Amygdala (tissue), 56 donors: Measurements from ENCODE around the gene EXOC3.
"Not testable (repeated sequence)": the region's sequence is repeated elsewhere in the genome, so short reads cannot be mapped to it uniquely, and the experiment has no call there.

Experiments used
- DNase-seq, 56 donors: peaks; one replicate each; lab custom pipeline; 2025; lab: John Stamatoyannopoulos, UW

EXOC3 gene

DNA sequence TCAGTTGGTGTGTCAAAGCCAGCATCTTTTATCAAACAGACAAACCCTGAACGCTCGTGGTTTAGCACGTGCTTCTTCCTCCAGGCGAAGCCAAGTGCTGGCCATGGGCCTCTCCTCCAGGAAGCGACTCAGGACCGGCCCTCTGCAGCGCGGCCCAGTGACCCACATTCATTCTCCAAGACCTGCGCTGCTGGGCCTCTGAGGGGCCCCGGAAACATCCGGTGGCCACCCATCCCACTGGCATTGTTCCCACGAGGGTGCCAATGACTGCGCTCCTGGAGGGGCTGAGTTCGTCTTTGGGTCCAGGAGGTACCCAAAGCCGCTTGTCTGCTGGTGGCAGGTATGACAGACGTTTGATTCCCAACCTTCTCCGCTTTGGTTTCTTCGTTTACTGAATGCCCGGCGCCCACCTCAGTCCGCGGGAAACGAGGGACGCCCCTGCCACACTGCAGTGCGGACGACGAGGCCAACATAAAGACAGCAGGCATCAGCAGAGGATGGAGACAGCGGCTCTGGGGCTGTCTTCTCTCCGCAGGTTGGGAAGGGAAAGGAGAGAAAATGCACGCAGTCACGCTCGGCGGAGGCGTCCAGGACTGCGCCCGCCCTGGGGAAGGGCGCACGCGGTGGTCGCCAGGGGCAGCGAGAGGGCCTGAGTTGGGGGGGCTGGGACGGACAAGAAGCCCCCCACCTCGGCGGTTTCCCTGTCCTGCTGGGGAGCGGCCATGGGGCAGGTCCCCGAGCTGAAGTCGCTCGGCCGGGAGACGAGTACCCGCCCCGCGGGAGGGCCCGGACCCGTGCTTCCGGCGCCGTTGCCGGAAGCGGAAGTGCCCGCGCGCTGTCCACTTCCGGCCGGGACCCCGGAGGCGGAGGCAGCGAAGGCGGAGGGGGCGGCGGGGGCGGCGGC is at the start of gene EXOC3:
Gene EXOC3, plus strand, starts transcription at position 842 of the 904 bp plus-strand sequence. CDS start 3,030 bp downstream, outside the sequence.
- peak in 51 of 56 donors; percentile 19 to 84 (median 59) for DNase-seq

DNA sequence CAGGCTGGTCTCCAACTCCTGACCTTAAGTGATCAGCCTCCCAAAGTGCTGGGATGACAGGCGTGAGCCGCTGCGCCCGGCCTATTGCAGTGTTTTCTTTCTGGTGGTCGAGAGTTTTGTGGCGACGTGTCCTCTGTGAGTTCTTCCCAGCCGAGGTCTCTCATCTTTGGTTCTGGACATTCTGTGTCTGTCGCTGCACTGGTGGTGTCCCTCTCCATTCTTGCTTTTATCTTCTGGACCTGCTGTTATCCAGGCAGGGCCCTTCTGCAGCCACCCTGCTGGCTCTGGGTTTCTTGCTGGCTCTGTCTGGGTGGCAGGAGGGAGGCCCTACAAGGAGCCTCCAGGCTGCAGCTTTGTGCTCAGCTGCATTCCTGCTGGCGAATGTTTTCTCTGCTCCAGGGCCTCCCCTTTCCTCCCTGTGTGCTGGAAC is 49.1 kb upstream of the EXOC3 start:
- no peak for DNase-seq

DNA sequence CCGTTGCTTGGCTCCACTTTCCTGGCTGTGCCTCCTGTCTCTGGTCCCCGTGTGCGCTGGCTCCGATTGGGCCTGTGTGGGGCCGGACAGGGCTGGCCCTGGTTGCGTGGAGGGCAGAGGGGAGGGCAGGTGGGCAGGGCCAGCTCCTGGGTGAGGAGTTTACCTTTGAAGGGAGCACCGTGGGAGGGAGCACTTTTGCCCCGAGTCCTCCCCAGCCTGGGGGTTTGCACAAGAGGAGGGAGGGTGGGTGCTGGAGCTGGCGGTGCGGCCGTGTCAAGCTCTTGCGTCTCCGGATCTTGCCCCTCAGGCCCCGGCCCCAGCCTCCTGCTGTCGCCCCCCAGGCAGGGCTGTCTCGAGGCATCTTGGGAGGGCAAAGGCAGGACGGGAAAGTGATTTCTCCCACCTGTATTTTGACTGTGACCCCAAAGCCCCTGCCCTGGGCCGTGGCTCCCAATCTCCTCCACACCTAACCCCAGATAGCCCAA is 48.3 kb upstream of the EXOC3 start:
- DNase-seq = no peak

DNA sequence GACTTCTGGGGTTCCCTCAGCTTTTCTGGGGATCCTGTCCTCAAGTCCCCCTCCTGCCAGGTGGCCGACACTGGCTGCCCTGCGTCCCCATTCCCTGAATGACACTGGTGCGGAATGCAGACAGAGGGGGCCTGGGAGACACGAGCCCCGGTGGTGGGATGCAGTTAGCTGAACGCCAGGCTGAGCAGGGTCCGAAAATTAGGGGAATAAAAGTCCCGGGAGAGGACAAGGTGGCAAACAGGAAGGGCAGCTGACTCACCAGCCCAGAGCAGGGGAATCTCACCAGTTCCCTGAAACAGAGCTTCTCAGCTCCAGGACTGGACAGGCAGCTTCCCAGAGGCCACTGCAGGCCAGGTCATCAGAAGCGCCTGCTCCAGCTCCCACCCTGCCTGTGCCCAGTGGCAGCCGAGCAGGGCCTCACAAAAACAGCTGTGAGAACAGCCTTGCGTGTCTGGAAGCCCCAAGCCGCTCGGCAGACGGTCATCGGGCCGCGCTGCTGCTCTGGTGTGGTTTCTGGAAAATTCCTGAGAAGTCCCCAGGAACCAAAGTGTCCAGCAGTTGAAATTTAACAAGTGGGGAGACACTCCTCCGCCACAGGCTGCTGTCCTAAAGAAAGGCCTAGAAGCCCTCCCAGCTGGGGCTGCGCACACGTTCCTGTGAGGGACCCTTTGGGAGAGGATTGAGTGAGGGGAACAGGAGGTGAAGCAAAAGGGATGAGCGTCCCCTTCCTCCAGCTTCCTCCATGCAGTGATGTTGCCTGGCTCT is 47.6 kb upstream of the EXOC3 start:
- DNase-seq = no peak

DNA sequence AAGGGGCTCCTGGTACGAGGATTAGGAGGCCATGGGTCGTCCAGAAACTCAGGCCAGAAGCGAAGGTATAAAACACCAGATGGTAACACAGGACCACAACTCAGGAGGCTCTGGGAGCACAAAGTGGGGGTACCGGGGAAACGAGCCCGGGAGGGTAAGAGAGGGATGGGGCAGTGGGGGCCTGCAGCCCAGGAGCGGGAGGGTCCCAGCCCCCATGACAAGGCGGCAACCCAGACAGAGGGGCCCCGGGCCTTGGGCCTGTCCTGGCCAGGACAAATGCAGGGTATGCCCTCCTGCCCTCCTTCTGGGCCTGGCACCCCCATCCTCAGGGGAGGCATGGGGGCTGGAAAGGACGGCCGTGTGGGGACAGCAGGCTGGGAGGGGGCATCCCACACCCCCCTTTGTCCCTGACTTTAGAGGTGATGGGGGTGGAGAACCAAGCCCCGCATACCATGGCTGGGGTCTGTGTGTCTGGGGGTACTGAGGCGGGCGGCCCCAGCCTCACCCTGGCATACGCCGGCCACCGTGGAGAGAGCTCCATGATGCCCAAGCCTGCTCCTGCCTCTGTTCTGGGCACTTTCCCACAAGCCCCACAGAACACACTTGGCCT is 47.0 kb upstream of the EXOC3 start:
- DNase-seq = no peak

DNA sequence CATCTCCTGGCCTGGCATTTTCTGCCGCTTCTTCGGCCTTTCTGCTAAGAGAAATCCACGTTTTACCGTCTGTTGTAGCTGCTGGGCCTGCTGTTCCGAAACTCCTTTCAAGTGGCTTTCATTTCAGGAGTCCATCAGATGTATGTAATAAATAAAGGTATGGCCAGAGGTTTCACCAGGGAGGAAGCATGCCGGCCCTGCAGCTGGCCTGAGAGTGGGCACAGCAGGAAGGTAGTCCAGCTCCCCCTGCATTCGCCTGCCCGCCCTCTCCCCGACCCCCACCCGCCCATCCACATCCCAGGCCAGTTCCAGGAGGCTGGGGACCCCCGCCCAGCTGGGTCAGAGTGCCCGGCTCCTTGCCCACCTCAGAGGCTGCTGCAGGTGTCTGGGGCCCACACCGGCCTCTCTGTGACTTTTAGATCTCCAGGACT is 46.4 kb upstream of the EXOC3 start:
- DNase-seq = no peak

DNA sequence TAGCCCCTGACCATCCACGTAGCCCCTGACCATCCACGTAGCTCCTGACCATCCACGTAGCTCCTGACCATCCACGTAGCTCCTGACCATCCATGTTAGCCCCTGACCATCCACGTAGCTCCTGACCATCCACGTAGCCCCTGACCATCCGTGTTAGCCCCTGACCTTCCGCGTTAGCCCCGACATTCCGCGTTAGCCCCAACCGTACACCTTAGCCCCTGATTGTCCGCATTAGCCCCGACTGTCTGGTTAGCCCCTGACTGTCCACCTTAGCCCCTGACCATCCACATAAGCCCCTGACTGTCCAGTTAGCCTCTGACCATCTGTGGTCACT is 44.9 kb upstream of the EXOC3 start:
- not testable (repeated sequence) for DNase-seq

DNA sequence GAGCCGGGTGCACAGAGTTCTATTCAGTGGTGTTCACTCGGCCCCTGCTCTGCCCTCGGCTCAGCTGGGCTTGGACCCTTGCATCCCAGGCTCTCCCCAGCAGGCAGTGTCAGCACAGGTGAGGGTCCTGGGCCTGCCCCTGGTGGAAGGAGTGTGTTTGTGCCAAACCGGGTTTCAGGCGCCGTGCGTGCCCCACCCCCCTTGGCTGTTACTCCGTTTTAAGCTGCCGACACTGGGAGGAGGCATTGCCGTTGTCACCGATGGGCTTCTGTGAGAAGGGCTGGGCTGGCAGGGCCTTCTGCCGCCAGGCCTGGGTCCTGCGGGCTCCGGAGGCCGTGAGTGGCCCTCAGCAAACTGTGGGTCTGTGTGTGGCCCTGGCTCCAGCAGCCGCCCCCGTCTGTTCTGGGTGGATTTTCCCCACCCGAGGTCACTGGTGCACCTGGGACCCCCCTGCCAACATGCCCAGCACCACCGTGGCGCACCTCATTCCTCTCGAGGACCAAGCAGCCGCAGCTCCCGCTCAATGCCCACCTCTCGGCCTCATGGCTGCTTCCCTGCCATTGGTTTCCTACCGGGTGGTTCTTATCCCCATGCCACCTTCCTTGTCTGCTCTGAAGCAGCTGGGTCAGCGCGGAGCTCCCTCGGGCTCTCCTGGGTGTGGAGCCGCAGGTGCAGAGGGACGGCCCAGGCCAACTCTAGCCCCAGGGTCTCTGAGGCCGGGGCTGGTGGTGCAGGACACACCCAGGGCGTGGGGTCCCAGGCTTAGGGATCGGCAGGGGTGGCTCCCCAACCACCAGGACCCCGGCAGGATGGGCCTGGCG is 44.3 kb upstream of the EXOC3 start:
- no peak for DNase-seq

DNA sequence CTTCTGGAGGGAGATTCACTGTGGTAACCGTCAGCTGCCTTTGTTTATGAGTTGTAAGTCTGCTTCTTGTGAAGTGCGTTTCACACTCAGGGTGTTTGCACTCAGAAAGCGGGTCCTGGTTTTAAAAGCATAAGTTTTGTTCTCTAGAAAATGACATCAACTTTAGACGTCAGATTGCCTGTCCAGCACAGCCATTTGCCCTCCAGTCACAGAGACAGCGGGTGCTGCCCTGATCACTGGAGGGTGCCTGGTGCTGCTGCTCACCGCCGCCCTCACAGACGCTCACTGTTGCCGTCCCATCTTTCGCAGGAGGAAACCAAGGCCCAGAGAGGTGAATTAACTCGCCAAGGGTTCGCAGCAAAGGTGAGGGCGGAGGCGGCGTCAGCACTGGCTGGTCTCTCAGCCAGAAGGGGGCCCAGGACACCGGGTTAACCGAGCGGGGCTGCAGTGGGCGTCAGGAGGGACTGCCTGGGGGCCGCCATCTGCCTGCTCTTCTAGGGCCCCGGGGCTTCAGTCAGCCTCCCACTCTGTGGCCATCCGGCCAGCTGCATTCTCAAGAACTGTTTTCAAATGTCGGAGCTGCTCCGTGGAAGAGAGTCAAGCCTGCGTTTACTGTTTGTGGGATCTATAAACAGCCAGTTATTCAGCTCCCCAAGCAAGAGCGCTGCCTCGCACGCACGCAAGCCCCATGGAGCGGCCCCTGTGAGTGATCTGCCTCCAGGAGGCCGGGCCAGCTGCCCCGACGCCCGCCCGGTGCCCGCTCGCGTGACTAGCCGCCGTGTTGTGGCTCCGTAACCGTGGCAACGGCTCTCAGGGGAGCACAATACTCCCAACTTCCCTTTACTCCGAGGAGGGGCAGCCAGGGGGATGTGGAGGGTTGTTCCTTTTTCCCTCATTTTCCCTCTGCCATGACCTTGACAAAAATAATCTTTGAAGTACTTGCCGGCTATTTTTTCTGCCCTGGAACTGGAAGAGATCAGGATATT is 43.4 kb upstream of the EXOC3 start:
- DNase-seq = peak in 20 of 56 donors; percentile 10 to 55 (median 32)

DNA sequence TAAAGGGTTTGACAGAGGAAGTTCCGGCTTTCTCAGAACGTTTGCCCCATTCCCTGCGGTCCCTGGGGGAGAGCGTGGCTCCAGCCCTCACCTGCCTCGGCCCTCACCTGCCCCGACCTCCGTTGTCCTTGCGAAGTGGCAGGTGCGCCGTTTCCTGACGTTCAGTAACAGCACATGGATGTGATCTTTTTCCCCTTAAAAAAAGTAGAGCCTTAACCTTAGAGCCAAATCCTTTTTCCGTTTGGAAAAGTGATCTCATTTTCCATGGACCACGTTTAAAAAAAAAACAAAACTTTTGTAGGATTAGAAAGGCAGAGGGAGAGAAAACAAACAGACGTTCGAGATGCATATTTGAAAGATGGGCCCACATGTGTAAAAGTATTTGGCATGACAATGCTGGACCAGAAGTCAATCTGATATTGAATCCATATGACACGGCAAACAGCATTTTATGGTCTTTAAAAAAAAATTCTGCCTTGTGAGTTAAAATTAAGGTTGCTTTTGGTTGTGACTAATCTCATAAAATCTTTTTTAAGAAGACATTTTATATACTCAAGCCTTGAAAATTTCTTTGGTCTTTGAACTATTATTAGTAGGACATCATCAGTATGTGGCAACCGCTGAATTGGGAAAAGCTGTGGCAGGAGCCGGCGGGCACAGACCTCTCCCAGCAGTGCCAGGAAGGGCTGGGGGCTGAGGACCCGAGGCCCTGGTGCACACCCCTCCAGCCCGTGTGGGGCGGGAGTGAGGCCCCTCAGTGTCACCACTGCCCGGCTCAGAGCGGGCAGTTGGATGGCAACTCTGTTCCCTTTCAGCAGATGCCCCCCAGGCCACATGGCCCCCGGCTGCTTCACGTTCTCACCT is 42.5 kb upstream of the EXOC3 start:
- no peak for DNase-seq

DNA sequence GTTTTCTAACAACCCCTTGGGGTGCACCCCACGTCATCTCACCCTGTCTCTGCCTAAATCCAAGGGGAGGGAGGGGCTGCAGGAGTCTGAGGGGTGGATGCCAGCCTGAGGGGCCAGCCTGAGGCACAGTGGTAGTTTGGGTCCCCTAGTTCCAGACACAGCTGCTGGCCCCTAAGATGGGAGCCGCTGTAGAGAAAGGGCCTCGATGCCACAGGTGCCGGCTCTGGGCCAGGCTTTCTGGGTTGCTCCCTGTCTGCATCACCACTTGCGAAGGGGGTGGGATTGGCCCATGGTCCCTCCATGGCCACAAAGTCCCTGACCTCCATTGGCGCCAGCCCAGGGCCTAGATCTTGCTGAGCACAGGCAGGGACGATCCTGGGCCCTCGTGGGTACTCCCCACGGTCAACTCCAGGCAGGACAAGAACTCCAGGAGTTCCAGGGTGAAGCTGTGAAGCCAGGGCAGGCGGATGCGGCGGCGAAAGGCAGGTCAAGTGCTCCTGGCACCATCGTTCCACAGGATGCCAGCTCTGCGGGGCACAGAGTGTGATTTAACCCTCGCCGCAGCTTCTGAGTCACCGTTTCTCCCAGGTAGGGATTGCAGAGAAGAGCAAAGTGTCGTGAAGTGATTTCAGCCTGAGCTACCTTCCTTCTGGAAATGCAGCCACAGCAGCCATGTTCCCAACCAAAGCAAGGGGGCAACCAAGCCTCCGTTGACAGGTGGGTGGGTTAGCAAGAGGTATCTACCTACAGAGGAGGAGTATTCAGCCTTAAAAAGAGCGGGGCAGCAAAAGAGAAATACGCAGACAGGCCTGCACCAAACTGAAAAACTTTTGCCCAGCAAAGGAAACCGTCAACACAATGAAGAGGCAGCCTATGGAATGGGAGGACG is 41.6 kb upstream of the EXOC3 start:
- DNase-seq = no peak

DNA sequence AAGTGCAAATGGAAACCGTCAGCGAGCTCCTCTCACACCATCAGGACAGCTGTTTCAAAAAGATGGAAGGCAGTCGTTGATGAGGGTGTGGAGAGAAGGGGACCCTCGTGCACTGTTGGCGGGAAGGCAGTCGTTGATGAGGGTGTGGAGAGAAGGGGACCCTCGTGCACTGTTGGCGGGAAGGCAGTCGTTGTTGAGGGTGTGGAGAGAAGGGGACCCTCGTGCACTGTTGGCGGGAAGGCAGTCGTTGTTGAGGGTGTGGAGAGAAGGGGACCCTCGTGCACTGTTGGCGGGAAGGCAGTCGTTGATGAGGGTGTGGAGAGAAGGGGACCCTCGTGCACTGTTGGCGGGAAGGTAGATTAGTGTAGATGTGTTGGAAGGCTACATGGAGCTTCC is 40.8 kb upstream of the EXOC3 start:
- not testable (repeated sequence) for DNase-seq

DNA sequence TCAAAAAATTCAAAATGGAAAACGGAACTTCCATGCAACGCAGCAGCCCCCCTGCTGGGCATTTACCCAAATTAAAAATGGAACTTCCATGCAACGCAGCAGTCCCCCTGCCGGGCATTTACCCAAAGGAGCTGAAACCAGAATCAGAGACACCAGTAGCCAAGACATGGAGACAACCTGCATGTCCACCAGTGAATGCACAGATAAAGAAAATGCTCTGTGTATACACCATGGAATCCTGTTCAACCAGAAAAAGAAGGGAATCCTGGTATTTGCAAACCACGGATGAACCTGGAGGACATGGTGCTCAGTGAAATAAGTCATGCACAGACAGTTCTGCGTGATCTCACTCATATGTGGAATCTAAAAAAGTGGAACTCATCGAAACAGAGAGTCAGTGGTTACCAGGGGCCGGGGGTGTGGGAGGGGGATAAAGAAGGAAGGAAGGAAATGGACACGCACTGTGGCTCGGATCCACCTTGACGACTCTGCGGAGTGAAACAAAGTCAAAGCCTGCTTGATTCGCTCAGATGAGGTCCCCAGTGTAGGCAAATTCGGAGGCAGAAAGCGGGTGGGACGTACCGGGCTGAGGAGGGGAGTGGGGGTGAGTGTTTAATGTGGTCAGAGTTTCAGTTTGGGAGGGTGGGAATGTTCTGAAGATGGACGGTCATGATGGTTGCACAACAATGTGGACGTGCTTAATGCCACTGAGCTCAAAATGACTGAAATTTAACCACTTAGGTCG is 40.2 kb upstream of the EXOC3 start:
- DNase-seq = no peak

DNA sequence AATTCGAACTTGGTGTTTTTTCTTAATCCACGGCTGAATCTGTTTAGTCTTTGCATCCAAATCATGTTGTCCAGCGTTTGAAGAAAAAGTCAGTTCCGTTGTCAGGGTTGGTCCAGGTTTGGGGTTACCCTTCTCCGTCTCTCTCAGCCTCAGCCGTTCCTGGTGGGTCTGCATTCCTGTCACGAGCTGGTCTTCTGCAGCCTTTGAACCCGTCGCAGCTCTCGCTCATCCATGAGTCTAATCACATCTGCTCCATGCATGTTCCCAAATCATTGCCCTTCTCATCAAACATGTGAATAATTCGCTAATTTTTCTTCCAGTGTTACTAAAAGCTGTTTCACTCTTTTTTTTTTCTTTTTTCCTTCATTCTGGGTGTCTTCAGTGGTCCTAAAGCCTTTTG is 39.0 kb upstream of the EXOC3 start:
- DNase-seq = no peak

DNA sequence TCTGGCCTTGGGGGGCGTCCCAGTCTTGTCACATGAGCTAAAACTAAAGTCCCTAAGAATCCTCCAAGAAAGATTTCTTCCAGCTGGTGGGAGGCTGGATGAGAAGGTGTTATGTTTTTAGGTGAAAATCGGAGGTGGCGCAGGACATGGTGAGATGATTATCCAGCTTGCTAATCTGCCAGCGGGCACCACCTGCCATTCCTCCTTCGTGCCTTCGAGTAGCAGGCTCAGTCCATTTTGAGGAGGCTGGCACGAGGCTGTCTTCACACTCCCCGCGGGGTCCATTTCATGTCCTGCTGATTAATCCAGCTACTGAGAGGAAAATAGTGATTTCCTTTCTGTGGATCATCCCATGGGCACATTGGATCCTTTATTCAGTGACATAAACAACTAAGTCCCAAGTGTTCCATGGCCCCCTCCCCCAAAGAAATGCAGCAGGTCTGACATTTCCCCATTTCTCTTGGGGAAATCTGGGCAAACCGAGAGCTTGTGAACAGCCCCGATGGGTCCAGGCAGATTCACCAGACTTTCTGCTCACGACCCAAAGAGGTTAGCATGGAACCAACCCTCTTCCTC is 38.2 kb upstream of the EXOC3 start:
- no peak for DNase-seq

DNA sequence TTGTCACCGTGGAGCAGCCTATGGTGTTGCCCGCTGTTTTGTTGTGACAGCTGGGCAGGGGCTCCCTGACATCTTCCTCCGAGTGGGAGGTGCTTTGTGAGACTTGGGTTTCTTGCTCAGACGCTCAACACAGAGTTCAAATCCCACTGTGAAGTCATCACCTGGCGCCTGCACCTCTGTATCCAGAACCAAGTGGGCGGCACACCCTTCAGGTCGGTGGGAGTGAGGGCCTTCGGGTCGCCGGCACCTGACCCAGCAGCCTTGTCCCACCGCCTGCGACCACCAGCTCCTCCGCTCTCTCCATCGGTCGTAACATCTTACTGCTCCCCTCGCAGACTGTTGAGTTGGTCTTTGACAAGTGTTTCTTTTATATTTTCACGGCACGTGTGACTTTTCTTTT is 37.6 kb upstream of the EXOC3 start:
- no peak for DNase-seq
